ENCODE measurements around the gene ANKRD11.

The ANKRD11 gene

DNA sequence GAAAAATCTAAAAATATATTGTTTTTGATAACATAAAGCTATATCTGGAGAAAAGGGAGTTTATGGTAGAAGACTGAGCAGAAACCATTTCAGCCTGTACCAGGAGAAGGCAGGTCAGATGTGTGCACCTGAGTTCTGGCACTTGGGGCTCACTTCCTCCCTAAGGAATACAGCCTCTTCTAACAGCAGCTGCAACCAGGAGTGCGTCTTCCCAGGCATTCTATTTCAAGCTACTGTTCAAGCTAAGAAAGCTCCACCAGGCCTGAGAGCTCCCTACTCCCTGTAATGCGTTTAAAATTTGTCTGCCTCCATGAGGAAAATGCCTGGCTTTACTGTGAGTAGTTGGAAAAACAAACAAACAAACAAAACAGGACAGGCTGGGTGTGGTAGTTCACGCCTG lies 176.8 kb downstream of the ANKRD11 start:
- DNase-seq (ENCODE audit: low read depth) = no peak
- TF ChIP-seq, protein P1, sequence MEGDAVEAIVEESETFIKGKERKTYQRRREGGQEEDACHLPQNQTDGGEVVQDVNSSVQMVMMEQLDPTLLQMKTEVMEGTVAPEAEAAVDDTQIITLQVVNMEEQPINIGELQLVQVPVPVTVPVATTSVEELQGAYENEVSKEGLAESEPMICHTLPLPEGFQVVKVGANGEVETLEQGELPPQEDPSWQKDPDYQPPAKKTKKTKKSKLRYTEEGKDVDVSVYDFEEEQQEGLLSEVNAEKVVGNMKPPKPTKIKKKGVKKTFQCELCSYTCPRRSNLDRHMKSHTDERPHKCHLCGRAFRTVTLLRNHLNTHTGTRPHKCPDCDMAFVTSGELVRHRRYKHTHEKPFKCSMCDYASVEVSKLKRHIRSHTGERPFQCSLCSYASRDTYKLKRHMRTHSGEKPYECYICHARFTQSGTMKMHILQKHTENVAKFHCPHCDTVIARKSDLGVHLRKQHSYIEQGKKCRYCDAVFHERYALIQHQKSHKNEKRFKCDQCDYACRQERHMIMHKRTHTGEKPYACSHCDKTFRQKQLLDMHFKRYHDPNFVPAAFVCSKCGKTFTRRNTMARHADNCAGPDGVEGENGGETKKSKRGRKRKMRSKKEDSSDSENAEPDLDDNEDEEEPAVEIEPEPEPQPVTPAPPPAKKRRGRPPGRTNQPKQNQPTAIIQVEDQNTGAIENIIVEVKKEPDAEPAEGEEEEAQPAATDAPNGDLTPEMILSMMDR (IDR thresholded peaks at IDR 0.05; ENCODE audit: low read depth, low read length, missing control alignments) = no peak
- no peak overlapping the region for H3K4me3 ChIP-seq (ENCODE audit: low read depth, low read length)

DNA sequence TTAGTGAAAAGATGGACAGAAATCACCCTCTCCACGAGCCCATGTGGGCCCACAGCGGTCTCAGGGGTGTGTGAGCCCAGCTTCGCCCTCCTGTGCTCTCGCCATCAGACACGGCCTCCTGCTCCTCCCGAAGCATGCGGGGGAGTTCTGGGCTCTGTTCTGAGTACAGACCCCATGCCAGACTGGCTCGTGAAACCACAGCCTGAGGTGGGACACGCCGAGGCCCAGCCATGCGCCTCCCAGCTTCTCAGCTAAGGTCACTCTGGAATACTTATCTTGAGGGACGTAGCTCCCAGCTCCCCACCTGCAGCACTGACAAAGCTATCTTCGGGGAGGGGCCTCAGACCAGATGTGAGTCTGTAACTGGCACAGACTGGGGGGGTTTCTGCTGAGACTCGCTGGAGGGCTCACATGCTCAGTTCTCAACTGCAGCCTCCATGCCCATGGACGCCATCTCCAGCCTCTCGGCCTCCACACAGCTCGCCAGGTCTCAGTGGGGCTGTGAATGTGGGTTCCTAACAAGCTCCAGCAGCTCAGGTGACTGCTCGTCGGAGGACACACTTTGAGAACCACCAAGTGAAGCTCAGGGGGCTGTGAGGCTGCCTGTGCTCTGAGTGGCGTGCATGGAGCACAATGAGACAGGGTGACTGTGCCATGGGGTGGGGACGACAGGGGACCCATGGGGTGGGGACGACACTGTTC lies 177.6 kb downstream of the ANKRD11 start:
- DNase-seq (ENCODE audit: low read depth) = no peak
- H3K4me3 ChIP-seq (ENCODE audit: low read depth, low read length) = no peak overlapping the region
- TF ChIP-seq, protein P1 (IDR thresholded peaks at IDR 0.05; ENCODE audit: low read depth, low read length, missing control alignments) = no peak

DNA sequence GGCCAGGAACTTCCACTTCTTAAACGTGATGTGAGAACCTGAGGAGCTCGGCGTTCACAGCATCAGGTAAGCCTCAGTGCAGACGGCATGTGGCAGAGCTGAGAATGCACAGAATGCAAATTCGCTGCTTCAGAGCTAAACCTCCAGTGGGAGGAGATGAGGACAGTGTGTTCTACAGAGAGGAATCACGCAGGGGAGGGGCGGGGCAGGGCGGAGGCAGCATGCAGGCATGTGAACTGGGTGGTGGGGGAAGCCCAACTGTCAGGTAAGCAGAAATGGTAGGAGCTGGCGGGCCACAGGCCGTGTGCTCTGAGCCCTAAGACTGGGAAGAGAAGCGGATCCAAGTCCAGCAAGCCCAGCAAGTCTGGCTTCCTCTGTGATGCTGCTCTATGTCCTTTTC lies 178.2 kb downstream of the ANKRD11 start:
- H3K4me3 ChIP-seq (ENCODE audit: low read depth, low read length) = no peak overlapping the region
- DNase-seq (ENCODE audit: low read depth) = no peak
- TF ChIP-seq, protein P1 (IDR thresholded peaks at IDR 0.05; ENCODE audit: low read depth, low read length, missing control alignments) = no peak

DNA sequence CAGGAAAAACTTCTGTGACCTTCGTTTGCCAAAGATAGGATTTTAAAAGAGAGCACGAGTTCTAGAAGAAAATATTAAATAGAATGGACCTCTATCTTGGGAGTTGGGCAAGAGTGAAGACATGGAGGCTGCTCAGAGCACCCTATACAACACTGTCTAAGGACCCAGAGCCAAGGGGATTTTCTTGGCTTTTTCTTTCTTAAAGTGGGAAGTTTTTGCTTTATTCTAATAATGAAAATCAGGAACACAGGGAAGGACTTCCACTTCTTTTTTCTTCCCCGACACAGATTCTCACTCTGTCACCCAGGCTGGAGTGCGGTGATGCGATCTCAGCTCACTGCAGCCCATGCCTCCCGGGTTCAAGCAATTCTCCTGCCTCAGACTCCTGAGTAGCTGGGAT lies 178.7 kb downstream of the ANKRD11 start:
- TF ChIP-seq, protein P1 (IDR thresholded peaks at IDR 0.05; ENCODE audit: low read depth, low read length, missing control alignments) = no peak
- DNase-seq (ENCODE audit: low read depth) = no peak
- no peak overlapping the region for H3K4me3 ChIP-seq (ENCODE audit: low read depth, low read length)

DNA sequence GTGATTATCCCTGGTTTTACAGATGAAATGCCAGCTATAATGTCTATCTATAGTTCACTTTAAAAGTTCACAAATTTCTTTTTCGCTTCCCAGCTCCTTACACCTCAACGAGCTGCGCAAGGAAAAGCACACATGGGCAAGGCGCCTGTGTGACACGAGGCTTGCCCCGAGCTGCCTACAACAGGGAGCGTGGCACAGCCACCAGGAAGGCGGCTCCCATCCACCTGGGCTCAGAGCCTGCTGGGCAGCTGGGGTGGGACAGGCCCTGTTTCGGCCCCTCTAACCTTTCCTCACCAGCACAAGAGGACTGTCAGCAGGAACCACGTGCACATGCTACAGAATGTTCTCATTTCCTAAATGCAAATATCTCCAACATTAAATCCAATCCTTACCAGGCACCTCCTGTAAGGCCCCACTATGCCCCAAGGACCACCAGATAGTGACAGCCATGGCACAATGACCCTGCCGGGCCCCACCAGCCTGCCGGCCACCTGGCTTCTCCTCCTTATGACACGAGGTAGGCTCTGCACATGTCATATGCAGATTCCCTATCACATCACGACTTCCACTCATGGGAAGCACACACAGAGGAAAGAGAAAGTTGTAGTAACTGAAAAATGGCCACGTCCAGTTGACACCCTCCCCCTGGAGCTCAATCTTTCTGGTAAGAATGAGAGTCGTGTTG lies 180.8 kb downstream of the ANKRD11 start:
- H3K4me3 ChIP-seq (ENCODE audit: low read depth, low read length) = no peak overlapping the region
- TF ChIP-seq, protein P1 (IDR thresholded peaks at IDR 0.05; ENCODE audit: low read depth, low read length, missing control alignments) = no peak
- no peak for DNase-seq (ENCODE audit: low read depth)

DNA sequence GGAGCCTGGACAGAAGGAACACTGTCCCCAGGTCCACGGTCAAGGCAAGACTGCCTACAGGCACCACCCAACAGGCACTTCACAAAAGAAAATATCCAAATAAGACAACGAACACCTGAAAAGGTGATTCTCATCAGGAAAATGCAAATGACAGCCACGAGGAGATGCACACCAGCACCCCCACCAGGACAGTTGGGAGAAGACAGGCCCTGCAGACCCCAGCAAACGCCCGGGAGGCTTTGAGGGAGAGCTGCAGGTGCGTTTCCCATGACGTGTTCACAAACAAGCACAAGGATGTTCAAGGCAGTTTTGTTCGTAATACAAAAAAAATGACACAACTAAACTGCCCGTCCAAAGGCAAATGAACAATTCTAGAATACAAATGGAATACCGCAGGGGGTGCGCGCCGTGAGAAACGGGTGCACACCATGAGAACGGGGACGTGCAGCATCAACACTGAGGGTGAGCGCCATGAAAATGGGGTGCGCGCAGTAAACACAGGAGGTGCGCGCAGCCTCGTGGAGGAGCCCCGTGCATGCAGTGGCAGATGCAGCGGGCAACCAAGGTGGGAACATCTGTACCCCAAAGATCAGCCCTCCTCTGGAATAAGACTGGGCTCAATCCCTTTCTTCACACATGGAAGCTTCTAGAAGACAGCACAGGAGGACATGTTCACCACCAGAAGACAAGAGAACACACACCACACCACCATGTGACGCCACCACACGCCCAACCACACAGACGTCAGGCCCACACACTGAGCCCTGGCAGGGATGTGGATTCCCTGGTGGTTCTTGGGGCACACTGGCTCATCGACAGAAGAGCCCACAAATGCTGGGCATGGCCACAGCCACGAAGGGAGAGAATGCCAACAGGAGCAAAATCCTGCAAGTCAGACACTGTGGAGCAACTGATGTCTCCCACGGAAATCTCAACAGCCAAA lies 181.7 kb downstream of the ANKRD11 start:
- TF ChIP-seq, protein P1 (IDR thresholded peaks at IDR 0.05; ENCODE audit: low read depth, low read length, missing control alignments) = peak; percentile 66
- no peak for DNase-seq (ENCODE audit: low read depth)

More for the DNA sequence above, 181.7 kb downstream of the ANKRD11 start:
- H3K4me3 ChIP-seq (ENCODE audit: low read depth, low read length) = no peak overlapping the region

All from GM12864 (cell line).